Uterus (tissue), 2 donors: ENCODE measurements around the gene KRTDAP.

Experiments
- POLR2A ChIP-seq, 2 donors: fragments of 450-650 bp; IDR thresholded peaks; one replicate each; pipeline ENCODE4 v1.6.1; 2016; ENCODE audit warnings: antibody characterized with exemption in 2 of 2, mild to moderate bottlenecking in 1 of 2, moderate library complexity in 1 of 2
- TF ChIP-seq, protein P1 (sequence below), 4 experiments: fragments of 200-600 bp in 2 of 4; fragments of 450-650 bp in 2 of 4; sonication (generic) in 2 of 4; IDR thresholded peaks; one replicate each; pipeline ENCODE4 v1.5.1; 2016 to 2019; ENCODE audit warnings: antibody characterized with exemption in 4 of 4, mild to moderate bottlenecking in 2 of 4, moderate library complexity in 1 of 4

DNA sequence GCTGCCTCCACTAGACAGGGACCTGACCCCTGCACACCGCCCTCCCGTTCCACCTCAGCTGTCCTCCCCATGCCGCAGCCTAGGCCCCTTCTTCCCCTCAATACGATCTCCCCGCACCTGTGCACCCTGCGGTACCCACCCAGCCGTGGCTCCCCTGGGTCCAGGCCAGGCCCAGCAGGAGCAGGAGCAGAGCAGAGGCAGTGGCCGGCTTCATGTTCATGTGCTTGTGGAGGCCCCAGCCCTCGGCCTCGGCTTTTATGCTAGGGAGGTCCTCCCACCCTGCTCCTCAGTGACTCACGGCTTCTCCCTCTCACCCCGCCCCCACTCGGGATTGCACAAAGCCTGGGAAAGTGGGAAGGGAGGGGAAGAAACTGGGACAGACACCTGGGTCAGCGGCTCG lies 11.4 kb upstream of the KRTDAP start:
- TF ChIP-seq, protein P1, sequence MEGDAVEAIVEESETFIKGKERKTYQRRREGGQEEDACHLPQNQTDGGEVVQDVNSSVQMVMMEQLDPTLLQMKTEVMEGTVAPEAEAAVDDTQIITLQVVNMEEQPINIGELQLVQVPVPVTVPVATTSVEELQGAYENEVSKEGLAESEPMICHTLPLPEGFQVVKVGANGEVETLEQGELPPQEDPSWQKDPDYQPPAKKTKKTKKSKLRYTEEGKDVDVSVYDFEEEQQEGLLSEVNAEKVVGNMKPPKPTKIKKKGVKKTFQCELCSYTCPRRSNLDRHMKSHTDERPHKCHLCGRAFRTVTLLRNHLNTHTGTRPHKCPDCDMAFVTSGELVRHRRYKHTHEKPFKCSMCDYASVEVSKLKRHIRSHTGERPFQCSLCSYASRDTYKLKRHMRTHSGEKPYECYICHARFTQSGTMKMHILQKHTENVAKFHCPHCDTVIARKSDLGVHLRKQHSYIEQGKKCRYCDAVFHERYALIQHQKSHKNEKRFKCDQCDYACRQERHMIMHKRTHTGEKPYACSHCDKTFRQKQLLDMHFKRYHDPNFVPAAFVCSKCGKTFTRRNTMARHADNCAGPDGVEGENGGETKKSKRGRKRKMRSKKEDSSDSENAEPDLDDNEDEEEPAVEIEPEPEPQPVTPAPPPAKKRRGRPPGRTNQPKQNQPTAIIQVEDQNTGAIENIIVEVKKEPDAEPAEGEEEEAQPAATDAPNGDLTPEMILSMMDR (IDR thresholded peaks at IDR 0.05): no peak
- no peak for TF ChIP-seq POLR2A (IDR thresholded peaks at IDR 0.05)
